SK-N-SH treated with all-trans-retinoic acid at 6 μM for 48 hours (cell line): ENCODE results near the gene IMMP2L.

Experiments
- BACH2 ChIP-seq: fragments of 250-450 bp; sonication (Bioruptor Pico); IDR thresholded peaks from 2 replicates; pipeline ENCODE4 v1.9.0; 2021; ENCODE audit warnings: mild to moderate bottlenecking, borderline replicate concordance
- GLIS3 ChIP-seq: fragments of 250-450 bp; sonication (Bioruptor Pico); IDR thresholded peaks from 2 replicates; pipeline ENCODE4 v1.5.0; 2020; ENCODE audit warnings: mild to moderate bottlenecking, moderate library complexity
- ISL1 ChIP-seq: fragments of 250-450 bp; sonication (Bioruptor Pico); IDR thresholded peaks from 2 replicates; pipeline ENCODE4 v2.1.2; 2022; ENCODE audit warnings: mild to moderate bottlenecking, moderate library complexity
- PATZ1 ChIP-seq: fragments of 250-450 bp; sonication (Bioruptor Pico); IDR thresholded peaks from 2 replicates; pipeline ENCODE4 v1.8.0; 2020; ENCODE audit warnings: mild to moderate bottlenecking, moderate library complexity, borderline replicate concordance
- PPARA ChIP-seq: fragments of 250-450 bp; sonication (Bioruptor Pico); IDR thresholded peaks from 2 replicates; pipeline ENCODE4 v1.5.0; 2020; ENCODE audit warnings: mild to moderate bottlenecking, borderline replicate concordance
- RARB ChIP-seq: fragments of 250-450 bp; sonication (Bioruptor Pico); IDR thresholded peaks from 2 replicates; pipeline ENCODE4 v1.8.0; 2021; ENCODE audit warnings: mild to moderate bottlenecking, moderate library complexity
- TOX ChIP-seq: fragments of 250-450 bp; sonication (Bioruptor Pico); IDR thresholded peaks from 2 replicates; pipeline ENCODE4 v1.8.0; 2021; ENCODE audit warnings: mild to moderate bottlenecking, moderate library complexity, borderline replicate concordance
- TSHZ2 ChIP-seq: fragments of 250-450 bp; sonication (Bioruptor Pico); IDR thresholded peaks from 2 replicates; pipeline ENCODE4 v1.5.0; 2020; ENCODE audit warnings: mild to moderate bottlenecking, moderate library complexity
- ZC3H10 ChIP-seq: fragments of 250-450 bp; sonication (Bioruptor Pico); IDR thresholded peaks from 2 replicates; pipeline ENCODE4 v1.5.1; 2021; ENCODE audit warnings: mild to moderate bottlenecking, moderate library complexity
- ZFP3 ChIP-seq: fragments of 250-450 bp; sonication (Bioruptor Pico); IDR thresholded peaks from 2 replicates; pipeline ENCODE4 v1.5.0; 2020; ENCODE audit warnings: mild to moderate bottlenecking, moderate library complexity
- ZFP30 ChIP-seq: fragments of 450-650 bp; formaldehyde crosslinking; IDR thresholded peaks from 2 replicates; pipeline ENCODE4 v1.5.0; 2022; ENCODE audit warnings: mild to moderate bottlenecking, moderate library complexity
- ZNF8 ChIP-seq: fragments of 450-650 bp; formaldehyde crosslinking; IDR thresholded peaks from 2 replicates; pipeline ENCODE4 v1.5.0; 2020; ENCODE audit warnings: mild to moderate bottlenecking, moderate library complexity

DNA sequence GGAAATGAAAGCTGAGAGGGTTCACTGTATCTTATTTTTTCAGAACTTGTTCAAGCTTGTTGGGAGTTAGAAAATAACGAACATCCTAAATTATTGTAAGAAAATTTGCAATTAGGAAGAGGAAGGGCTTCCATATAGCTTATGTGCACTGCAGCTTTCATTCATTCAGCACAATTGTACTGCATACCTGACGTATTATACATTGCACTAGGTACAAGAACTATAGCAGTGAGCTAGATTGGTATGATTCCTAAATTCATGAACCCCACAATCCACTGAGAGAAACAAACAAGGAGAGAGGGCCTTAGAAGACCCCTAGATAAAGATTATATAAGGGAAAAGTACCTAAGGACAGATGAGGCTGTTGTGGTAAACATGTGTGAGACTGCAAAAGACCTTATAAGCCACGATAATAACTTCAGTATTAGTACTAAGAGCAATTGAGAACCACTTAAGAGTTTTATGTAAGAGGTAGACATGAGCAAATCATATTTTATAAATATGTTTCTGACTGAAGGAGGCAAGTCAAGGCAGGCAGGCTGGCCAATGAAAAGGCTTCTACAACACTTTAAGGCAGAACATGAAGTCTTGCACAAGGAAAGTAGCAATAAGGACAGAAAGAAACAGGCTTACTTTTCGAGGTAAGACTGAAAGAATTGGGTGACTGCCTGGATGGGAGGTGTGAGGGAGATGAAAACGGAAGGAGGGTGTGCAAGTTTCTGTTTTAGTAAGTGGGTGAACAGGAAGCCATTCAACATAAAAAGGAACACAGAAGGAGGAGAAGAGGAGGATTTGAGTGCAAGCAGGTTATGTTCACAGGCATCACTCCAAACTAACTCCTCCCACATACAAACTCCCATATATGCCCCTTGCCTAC is 549.3 kb downstream of the IMMP2L start:
- TF ChIP-seq TOX (no peak), BACH2 (CRISPR knock-in tag) (no peak), ZNF8 (no peak), ZFP30 (no peak), ZFP3 (CRISPR knock-in tag) (no peak), RARB (no peak), ISL1 (no peak), TSHZ2 (CRISPR knock-in tag) (no peak), PATZ1 (CRISPR knock-in tag) (no peak), PPARA (no peak), ZC3H10 (CRISPR knock-in tag) (no peak), GLIS3 (no peak)
